GM19463 (cell line): Measurements from ENCODE around the gene RDH8.
"Not testable (repeated sequence)": the region's sequence is repeated elsewhere in the genome, so short reads cannot be mapped to it uniquely, and the experiment has no call there.

Experiments used
- ATAC-seq: cut with Tn5 transposase; IDR thresholded peaks from one replicate; pipeline ENCODE4 v1.9.1; 2021; ENCODE audit warnings: mild to moderate bottlenecking, moderate library complexity; ENCODE audit not compliant: unreplicated experiment

Gene RDH8

DNA sequence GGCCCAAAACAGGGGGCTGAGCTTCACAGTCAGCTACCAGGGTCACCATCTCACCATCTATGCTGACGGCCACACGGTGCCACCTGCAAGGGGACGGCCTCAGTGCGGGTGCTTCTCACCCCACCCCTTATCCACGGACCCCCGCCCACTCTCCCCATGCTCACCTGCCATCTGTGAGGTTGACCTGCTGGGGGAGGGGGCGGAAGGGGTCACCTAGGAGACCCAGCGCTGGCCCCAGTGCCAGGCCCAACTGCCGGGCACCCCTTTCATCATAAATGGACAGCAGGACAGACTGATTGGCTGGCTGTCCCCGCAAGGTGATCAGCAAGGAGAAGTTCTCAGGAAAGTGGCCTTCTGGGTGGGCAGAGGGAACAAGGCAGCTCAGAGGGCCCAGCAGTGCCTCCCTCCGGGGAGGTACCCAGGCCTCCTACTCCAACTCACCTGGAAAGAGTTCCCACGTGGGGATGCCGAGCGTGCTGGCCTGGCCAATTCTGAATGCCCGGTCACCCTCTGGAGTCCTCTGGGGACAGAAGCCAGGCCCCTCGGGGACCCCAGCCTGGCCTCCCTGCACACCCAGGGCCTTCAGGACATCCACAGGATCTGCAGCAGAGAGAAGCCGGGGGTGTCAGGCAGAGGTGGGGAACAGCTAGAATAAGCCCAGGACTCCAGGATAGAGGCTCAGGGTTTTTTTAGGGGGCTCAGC lies 7.5 kb upstream of the RDH8 start:
- no peak for ATAC-seq

DNA sequence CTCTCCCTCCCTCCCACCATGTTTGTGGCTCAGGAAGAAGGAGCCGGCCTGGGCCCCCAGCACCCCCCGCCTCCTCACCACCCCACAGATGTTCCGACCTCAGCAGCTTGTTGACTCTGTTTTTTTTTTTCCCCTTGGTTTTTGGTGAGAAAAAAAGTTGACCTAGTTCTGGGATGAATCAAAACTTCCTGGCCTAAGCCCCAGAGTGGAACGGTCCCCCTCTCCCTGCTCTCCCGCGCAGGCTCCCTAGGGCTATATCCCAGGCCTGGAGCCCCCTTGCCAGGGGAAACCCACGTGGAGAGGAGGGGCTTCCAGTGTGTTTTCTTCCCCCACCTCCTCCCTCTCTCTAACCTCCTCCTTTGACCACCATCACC lies 7.0 kb upstream of the RDH8 start:
- ATAC-seq = no peak

DNA sequence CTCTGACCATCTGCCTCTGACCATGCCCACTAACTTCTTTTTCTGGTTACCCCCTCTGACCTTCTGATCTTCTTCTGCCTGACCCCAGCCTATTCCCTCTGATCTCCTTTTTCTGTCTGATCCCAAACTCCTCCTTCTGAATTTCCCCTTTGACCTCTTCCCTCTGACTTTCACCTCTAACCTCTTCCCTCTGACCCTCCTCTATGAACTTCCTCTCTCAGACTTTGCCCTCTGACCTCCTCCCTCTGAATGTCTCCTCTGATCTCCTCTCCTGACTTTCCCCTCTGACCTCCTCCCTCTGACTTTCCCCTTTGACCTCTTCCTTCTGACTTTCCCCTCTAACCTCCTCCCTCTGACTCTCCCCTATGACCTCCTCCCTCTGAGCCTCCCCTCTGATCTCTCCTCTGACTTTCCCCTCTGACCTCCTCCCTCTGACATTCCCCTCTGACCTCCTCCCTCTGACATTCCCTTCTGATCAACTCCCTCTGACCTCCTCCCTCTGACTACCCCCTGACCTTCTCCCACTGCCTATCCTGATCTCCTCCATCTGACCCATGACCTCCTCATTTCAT lies 6.4 kb upstream of the RDH8 start:
- ATAC-seq = no peak

DNA sequence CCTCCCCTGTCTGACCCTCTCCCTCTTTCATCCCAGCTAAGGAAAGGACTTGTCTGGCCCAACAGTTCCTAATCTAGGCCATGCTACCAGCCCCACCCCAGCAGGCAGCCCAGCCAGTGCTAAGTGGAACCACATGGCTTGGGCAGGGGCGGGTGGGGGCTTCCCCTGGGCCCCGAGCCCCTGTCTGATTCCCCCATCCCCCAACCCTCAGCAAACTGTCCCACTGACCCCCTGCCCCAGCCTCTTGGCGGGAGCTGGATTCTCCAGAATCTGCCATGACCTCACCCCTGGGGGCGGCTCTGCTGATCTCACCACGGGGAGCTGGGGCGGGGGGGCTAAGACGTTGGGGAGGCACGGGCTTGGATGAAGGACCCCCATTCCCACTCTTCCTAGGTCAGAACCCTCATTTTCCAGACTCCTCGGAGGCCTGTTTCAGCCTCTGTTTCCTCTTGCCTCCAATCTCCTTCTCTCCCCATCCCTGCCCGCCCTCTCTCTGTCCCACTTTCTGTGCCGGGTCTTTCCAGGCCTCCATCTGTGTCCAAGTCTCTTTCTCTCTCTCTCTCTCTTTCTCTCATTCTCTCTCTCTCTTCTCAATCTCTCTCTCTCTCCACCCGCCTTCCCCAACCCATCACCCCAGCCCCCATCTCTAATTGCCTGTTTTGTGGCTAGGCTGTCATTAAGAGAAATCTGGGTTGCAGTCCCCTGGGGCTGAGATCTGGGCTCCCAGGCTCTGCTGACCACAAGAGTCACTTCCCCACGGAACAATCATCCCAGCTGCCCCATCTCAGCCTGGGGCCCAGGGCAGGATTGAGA lies 5.7 kb upstream of the RDH8 start:
- no peak for ATAC-seq

DNA sequence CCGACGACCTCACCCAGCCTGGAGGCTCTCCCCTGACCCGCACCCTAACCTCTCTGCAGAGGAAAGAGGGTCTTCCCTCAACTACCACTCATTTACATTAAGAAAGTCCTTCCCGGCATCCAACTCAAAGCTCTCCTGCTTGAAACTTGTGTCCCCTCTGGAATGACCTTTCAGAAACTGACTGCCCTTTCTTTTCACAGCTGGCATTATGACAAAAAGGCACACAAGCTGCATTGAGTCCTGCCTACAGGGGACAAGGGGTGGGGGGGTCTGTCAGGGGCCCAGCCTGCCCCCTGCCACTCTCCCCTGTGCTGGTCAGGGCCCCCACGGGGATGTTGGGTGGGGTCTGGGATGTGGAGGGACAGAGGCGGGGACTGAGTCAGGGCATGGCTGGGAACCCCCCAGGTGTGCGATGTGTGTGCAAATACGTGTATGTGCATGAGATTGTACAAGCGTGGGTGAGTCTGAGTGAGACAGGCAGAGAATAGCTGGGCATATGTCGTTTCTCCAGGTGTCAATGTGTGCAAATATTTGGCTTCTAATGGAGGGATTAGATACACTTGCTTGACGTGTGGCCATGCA lies 5.0 kb upstream of the RDH8 start:
- no peak for ATAC-seq

DNA sequence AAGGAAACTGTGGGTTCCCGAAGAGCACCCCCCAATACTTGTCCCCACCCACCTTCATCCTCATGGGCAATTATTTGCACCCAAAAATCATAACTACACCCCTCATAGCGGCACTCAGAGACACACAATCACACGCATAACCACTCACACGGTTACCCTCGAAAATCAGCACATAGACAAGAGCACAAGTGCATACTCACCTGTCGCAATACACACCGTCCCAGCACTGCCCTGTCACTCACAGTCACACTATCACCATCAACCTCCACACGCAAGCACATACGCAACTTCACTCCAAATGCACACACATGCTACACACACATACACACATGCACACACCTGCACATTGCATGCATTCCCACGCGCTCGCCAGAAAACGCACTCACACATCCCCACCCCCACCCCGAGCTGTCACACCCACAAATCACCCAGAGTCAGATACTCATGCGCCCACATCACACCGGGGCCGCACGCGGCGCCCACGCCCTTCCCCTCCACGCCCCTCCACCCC lies 3.5 kb upstream of the RDH8 start:
- no peak for ATAC-seq

DNA sequence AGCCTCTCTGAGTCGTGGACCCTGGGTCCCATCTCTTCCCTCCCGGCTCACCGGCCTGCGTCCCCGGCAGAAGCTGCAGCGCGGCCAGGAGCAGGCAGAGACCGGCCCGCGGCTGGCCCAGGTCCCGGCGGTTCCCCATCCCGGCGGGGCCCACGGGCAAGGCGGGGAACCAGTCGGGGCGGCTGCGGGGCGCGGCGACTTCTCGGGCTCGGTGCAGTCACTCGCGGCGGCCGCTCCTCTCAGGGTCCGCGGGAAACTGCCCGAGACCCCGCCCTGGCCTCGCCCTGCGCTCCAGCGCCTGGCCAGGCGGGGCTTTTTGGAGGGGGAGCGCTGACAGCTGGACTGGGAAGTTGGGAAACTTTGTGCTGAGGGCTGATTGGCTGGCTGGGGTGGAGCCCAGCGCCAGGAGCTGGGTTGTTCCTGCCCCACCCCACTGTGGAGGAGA lies 3.0 kb upstream of the RDH8 start, which contains the start of gene COL5A3:
Gene COL5A3 (minus strand): TSS at position 258 of the 445 bp plus-strand sequence. CDS start 119 bp downstream, at position 139.
- no peak for ATAC-seq

DNA sequence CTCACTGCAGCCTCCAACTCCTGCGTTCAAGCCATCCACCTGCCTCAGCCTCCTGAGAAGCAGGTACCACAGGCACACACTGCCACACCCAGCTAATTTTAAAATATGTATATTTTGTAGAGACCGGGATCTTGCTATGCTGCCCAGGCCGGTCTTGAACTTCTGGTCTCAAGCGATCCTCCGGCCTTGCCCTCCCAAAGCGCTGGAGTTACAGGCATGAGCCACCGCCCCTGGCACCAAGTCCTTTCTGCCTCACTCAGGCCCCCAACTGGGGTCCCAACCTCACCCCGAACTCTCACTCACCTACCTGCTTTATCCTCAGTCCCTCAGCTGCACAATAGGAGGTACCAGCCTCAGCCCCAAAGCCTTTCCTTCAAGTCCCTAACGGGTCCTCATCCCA lies 2.3 kb upstream of the RDH8 start:
- no peak for ATAC-seq

DNA sequence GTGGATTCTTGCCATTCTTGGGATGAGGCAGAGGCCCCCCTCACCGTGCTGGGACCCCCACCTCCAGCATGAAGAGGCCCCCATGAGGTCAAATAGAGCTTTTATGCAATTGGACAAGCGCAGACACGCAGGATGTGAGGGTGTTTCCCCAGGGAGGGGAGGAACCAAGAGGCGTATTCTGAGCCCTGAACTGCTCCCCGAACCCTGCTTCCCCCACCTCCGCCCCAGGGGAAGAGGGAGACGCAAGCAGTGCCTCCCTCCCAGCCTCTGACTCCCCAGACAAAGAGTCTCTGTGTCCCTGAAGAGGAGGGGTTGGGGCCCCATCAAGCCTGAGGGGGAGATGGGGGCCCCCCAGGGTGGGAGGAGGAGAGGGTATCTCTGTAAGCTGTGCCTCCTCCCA lies 1.3 kb upstream of the RDH8 start:
- no peak for ATAC-seq

DNA sequence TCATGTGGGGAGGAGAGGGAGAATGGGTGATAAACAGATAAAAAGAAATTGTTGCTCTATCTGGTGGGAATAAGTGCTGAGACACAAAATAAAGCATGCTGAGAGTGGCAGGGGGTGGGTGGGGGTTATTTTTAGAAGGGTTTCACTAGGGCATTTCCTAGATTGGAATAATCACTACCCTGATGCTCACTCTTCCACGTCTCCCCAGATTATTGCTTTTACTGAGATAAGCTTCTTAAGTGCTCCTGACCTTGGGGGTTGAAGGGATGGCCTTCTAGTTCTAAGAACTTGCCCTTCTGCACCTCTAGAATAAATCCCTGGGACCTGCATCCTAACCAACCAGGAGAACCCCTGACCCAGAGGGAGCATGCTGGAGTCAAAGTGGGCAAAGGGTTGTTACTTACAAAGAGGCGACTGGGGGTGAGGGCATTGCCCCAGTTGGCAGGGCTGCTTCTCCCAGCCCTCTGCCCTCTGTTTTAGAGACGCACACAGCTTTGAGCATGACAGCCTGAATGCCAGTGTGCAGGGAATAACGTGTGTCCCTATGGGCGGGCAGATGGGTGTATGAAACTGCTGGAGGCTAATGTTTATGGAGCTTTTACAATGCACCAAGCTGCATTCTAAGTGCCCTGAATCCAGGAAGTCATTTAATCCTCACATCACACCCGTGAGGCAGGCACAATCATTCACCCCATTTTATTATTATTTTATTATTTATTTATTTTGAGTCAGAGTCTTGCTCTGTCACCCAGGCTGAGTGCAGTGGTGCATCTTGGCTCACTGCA lies 743 bp downstream of the RDH8 start:
- no peak for ATAC-seq

DNA sequence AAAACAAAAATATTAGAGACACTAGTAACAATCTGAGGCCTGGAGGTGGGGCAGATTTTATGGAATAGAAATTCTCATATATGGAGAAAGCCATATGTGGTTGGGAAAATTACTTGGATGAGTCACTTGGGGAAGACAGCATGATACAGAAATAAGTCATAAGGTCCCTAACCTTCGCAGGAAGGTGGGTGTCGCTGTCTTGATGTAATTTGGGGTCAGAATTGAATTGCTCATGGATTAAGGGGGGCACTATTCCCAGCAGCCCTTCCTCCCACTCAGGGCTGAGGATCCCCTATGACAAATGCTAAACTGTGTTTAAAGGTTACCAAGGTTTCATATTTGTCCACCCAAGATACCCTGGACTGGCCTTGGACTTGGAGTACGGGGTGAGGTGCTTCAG lies 5.0 kb downstream of the RDH8 start:
- no peak for ATAC-seq

DNA sequence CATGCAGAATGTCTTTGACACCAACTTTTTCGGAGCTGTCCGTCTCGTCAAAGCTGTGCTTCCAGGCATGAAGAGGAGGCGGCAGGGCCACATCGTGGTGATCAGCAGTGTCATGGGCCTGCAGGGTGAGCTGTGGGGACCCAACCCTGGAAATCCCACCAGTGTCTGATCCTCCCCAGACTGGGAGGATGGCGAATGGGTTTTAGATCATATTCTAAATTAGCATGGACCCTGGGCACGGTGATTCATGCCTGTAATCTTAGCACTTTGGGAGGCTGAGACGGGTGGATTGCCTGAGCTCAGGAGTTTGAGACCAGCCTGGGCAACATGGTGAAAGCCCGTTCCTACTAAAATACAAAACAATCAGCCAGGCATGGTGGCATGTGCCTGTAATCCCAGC lies 5.5 kb downstream of the RDH8 start:
- ATAC-seq = no peak

DNA sequence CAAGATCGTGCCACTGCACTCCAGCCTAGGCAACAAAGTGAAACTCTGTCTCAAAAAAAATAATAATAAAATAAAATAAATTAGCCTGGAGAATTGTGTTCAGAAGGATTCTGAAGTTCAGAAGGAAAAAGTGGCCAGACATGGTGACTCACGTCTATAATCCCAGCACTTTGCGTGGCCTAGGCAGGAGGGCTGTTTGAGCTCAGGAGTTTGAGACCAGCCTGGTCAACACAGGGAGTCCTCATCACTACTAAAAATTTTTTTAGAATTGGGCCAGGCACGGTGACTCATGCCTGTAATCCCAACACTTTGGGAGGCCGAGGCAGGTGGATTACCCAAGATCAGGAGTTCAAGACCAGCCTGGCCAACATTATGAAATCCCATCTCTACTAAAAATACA lies 6.0 kb downstream of the RDH8 start:
- no peak for ATAC-seq

DNA sequence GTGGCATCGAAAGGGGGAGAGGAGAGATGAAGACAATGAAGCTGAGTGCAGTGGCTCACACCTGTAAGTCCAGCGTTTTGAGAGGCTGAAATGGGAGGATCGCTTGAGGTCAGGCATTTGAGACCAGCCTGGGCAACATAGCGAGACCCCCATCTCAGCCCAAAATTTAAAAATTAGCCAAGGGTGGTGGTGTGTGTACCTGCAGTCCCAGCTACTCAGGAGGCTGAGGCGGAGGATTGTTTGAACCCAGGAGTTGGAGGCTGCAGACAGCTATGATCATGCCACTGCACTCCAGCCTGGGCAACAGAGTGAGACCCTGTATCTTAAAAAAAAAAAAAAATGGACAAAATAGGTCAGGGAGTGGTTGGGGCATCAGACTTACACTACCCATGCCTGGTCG lies 7.6 kb downstream of the RDH8 start:
- ATAC-seq = no peak

DNA sequence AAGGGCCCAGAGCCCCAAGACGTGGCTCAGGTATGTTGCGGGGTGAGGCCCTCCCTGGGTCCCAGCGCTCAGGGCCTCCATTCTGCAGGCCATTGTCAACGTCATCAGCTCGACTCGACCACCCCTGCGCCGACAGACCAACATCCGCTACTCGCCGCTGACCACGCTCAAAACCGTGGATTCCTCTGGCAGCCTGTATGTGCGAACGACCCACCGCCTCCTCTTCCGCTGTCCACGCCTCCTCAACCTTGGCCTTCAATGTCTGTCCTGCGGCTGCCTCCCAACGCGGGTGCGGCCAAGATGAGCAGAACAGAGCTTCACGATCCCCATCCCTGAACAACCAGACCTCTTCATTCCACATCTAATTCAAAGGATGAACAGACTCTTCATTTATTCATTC lies 8.2 kb downstream of the RDH8 start:
- no peak for ATAC-seq

DNA sequence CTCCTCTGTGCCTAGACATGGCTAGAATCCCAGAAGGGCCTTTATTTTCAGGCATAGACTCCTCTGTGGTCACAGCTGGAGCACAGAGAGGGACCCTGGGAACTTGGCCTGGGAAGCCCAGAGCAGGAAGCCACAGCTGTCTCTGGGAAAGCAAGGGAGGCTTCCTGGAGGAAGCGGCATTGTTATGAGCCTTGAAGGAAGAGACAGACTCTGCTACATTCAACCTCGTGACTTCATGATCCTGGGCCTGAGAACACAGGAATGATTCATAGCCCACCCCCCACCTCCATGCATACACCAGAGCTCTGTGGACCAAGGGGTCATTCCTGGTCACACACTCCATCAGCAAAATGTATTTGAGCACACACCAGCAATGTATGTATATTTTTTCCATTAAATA lies 8.6 kb downstream of the RDH8 start:
- ATAC-seq = no peak

DNA sequence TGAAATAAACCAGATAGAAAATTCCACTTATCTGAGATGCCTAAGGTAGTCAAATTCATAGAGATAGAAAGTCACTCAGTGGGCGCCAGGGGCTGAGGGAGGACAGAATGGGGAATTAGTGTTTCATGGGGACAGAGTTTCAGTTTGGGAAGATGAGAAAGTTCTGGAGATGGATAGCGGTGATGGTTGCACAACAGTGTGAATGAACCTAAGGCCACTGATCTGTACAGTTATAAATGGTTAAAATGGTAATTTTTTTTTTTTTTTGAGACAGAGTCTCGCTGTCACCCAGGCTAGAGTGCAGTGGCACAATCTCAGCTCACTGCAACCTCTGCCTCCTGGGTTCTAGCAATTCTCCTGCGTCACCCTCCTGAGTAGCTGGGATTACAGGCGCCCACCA lies 9.8 kb downstream of the RDH8 start:
- not testable (repeated sequence) for ATAC-seq

DNA sequence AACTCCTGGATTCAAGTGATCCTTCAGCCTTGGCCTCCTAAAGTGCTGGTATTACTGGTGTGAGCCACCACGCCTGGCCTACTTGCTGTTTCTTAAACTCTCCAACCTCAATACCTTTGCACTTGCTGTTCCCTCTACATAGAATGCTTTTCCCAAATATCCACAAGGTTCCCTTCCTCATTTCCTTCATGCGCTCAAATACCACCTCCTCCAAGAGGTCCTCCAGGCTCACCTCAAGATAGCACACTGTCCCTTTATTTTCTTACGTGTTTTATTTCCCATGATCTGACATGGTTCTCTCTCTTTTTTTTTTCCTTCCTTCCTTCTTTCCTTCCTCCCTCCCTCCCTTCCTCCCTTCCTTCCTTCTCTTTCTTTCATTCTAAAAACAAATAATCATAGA lies 13.5 kb downstream of the RDH8 start:
- ATAC-seq = no peak

DNA sequence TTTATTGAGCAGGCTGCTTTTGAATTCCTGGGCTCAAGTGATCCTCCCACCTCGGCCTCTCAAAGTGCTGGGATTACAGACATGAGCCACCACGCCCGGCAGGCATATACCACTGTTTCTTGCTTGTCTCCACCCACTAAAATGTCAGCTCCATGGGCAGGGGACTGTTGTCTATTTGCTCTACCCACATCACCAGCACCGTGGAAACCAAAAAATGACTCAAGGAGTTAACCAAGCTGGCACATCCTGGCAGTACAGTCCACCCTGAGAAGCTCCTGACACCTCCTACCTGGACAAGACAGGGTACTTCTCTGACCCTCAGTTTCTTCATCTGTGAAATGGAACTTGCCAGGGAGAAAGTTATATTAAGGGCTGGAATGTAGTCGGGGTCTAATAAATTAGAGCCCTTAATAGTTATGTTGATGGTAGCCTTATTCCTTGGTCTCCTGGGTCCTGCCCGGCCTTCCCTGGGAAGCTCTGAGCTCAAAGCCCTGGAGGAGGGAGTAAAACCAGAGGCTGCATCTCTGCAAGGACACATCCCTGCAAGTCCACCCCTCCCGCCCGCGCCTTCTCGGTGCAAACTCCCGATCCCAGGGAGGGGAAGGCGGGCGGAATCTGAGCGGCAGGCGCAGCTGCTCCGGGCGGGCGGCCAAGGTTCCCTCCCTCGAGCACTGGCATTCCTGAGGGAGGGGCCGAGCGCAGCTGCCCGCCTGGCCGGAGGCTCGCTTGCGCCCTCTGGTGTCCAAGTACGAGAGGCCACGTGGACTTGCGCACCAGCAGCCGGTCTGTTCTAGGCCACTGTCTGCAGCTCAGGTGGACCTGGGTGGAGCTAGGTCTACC lies 14.1 kb downstream of the RDH8 start:
- no peak for ATAC-seq

DNA sequence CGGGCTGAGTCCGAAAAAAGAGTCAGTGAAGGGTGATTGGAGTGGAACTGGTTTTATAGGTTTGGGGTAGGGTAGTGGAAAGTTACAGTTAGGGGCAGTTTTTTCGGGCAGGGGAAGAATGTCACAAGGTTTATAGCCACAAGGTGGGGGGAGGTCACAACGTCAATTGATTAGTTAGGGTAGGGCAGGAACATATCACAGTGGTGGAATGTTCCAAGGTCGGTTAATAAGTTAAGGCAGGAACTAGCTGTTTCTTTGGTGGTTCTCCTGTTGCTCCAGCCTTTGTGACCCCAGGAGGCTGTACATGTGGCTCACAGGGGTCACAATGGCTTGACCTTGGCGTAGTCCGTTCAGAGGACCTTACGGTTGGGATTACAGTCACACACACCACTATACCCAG lies 20.3 kb downstream of the RDH8 start:
- ATAC-seq = no peak
